Cardiac septum (tissue), 1 donor: ENCODE data around the gene TP53I11. TPM values are rescaled to one million over a fixed set of nuclear protein-coding genes. Genes with fewer than 3 reads are reported as not detected.

Source experiments
- DNase-seq: peaks from one replicate; pipeline ENCODE4 v3.0.0-alpha.2; 2020; ENCODE audit warnings: low spot score
- intact Hi-C: fragments of 100-400 bp; cut with DNase I; formaldehyde crosslinking; loops from one replicate; pipeline ENCODE4 v1.14.0; 2022
- total RNA-seq: library from RNA; stranded (reverse); fragmentation: NEBNext Ultra II Directional; extraction: Animal tissue kit (Norgen Biotek cat#: 25700); gene quantifications from one replicate; pipeline ENCODE4 v1.2.1, GENCODE V29; 2021
- donor health status: DM: no; HTN: no; CAD: no.

TP53I11 gene
- total RNA-seq, 1 donor from 2014 or later, result 38.4 TPM

GRCh38 chr11:44960200-44960845 is 9.6 kb upstream of the TP53I11 start:
- intact Hi-C loops, result no loop called here
- no peak for DNase-seq

GRCh38 chr11:44959064-44959463 is 8.4 kb upstream of the TP53I11 start:
- no peak for DNase-seq
- intact Hi-C loops, result no loop called here

GRCh38 chr11:44957776-44958564 is 7.3 kb upstream of the TP53I11 start:
- DNase-seq, result no peak
- intact Hi-C loops, result no loop called here

- intact Hi-C loops, result no loop called here
- no peak for DNase-seq
Observed at GRCh38 chr11:44957040-44957515, 6.4 kb upstream of the TP53I11 start.

- DNase-seq, result peak; percentile 89
- intact Hi-C loops, result no loop called here
Observed at GRCh38 chr11:44955015-44955738, 4.5 kb upstream of the TP53I11 start.

- intact Hi-C loops, result no loop called here
- no peak for DNase-seq
Observed at GRCh38 chr11:44954051-44954906, 3.6 kb upstream of the TP53I11 start.

- intact Hi-C loops, result no loop called here
- DNase-seq, result no peak
Observed at GRCh38 chr11:44952500-44953260, 2.0 kb upstream of the TP53I11 start.

GRCh38 chr11:44952082-44952481 is 1.4 kb upstream of the TP53I11 start:
- intact Hi-C loops, result no loop called here
- no peak for DNase-seq

GRCh38 chr11:44950031-44950624 is 555 bp downstream of the TP53I11 start:
- intact Hi-C loops, result no loop called here
- DNase-seq, result peak; percentile 85

- intact Hi-C loops, result loop anchor here (2.0 to 5.0 kb wide), 2 partner anchors 41 to 78 kb away; no protein-coding TSS in a partner anchor
- DNase-seq, result no peak
Observed at GRCh38 chr11:44949160-44950030, 1.3 kb downstream of the TP53I11 start.

- intact Hi-C loops, result loop anchor here (2.0 to 5.0 kb wide), 2 partner anchors 43 to 79 kb away; no protein-coding TSS in a partner anchor
- DNase-seq, result no peak
Observed at GRCh38 chr11:44948155-44948554, 2.5 kb downstream of the TP53I11 start.

- no peak for DNase-seq
- intact Hi-C loops, result loop anchor here (5.0 kb wide), 1 partner anchor 80 kb away; no protein-coding TSS in a partner anchor
Observed at GRCh38 chr11:44947114-44947513, 3.6 kb downstream of the TP53I11 start.

GRCh38 chr11:44946263-44946662 is 4.4 kb downstream of the TP53I11 start:
- DNase-seq, result peak; percentile 79
- intact Hi-C loops, result loop anchor here (5.0 kb wide), 1 partner anchor 81 kb away; no protein-coding TSS in a partner anchor

- intact Hi-C loops, result loop anchor here (5.0 kb wide), 1 partner anchor 82 kb away; no protein-coding TSS in a partner anchor
- DNase-seq, result no peak
Observed at GRCh38 chr11:44945666-44946065, 5.0 kb downstream of the TP53I11 start.

- no peak for DNase-seq
- intact Hi-C loops, result loop anchor here (5.0 kb wide), 1 partner anchor 82 kb away; no protein-coding TSS in a partner anchor
Observed at GRCh38 chr11:44944853-44945235, 5.8 kb downstream of the TP53I11 start.

GRCh38 chr11:44944181-44944852 is 6.4 kb downstream of the TP53I11 start:
- intact Hi-C loops, result no loop called here
- DNase-seq, result no peak
